ENCODE results near the gene ATP5PB.

Gene ATP5PB

GRCh38 chr1:111448918-111449702, at the start of gene ATP5PB, which contains the start of gene WDR77:
TSS of gene ATP5PB (plus strand) at chr1:111449464. CDS start at chr1:111449542, 78 bp downstream.
TSS of gene WDR77 (minus strand) at chr1:111449256. CDS start at chr1:111449169, 87 bp downstream.
- peak; percentile 100 for DNase-seq

- DNase-seq: peak; percentile 49
Measured at GRCh38 chr1:111399792-111400610, 49.3 kb upstream of the ATP5PB start.

GRCh38 chr1:111402083-111402482, 47.2 kb upstream of the ATP5PB start:
- no peak for DNase-seq

GRCh38 chr1:111404588-111404987, 44.7 kb upstream of the ATP5PB start:
- DNase-seq: no peak

- DNase-seq: peak; percentile 3
Measured at GRCh38 chr1:111406321-111406768, 42.9 kb upstream of the ATP5PB start.

- DNase-seq: no peak
Measured at GRCh38 chr1:111407301-111407700, 42.0 kb upstream of the ATP5PB start.

- DNase-seq: no peak
Measured at GRCh38 chr1:111412839-111413238, 36.4 kb upstream of the ATP5PB start.

- no peak for DNase-seq
Measured at GRCh38 chr1:111414756-111415155, 34.5 kb upstream of the ATP5PB start.

- DNase-seq: no peak
Measured at GRCh38 chr1:111415461-111415860, 33.8 kb upstream of the ATP5PB start.

GRCh38 chr1:111417755-111418154, 31.5 kb upstream of the ATP5PB start:
- no peak for DNase-seq

GRCh38 chr1:111419037-111419436, 30.2 kb upstream of the ATP5PB start:
- no peak for DNase-seq

GRCh38 chr1:111420377-111420776, 28.9 kb upstream of the ATP5PB start:
- no peak for DNase-seq

- no peak for DNase-seq
Measured at GRCh38 chr1:111422546-111423391, 26.5 kb upstream of the ATP5PB start.

- DNase-seq: no peak
Measured at GRCh38 chr1:111424281-111424680, 25.0 kb upstream of the ATP5PB start.

GRCh38 chr1:111436726-111437125, 12.5 kb upstream of the ATP5PB start:
- DNase-seq: no peak

- no peak for DNase-seq
Measured at GRCh38 chr1:111439461-111440351, 9.6 kb upstream of the ATP5PB start.

- no peak for DNase-seq
Measured at GRCh38 chr1:111441573-111442192, 7.6 kb upstream of the ATP5PB start.

- DNase-seq: no peak
Measured at GRCh38 chr1:111442457-111442856, 6.8 kb upstream of the ATP5PB start.

GRCh38 chr1:111444031-111444430, 5.2 kb upstream of the ATP5PB start:
- DNase-seq: no peak

- no peak for DNase-seq
Measured at GRCh38 chr1:111446546-111446945, 2.7 kb upstream of the ATP5PB start.

All from NCI-H1105 (cell line).